GM12873 (cell line): ENCODE data around the gene DACH1.

ENCODE experiments used
- TF ChIP-seq, protein P1 (sequence below): IDR thresholded peaks from 2 replicates; pipeline ENCODE4 v1.5.1; 2012; ENCODE audit warnings: low read depth, mild to moderate bottlenecking, moderate library complexity, low read length, control low read depth; ENCODE audit not compliant: insufficient read depth; ENCODE audit errors: missing control alignments

DACH1 gene

DNA sequence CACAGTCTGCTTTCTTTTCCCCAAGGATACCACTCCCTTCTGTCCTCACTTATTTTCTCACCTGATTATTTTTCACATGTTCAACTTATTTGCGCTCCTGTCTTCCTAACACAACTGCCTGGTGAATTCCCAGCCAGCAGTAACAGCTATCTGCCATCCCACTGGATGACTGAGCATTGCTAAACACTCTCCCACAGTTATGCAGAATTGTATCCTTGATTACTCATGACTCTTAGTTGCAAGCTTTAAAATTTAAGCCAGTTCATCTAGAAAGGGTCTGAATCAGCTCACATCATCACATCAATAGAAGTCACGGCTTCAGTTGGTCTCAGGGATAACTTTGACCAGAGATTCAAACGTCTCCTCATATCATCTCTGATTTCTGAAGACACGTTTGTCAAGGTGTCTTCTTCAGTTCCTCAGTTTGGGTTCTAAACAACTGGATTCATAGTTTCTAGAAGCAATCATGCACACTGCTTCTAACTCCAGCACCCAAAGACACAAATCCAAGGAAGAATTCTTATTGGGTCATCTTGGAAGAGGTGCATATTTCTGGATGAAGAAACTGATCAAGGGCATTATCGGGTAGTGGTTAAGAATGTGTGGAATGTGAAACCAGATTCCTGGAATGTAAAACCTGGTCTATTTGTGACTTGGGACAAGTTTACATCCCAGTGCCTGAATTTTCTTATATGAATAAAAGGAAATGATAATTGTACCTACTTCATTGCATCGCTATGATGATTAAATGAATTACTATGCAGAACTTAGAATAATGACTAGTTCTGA is 13.9 kb upstream of the DACH1 start:
- TF ChIP-seq, protein P1, sequence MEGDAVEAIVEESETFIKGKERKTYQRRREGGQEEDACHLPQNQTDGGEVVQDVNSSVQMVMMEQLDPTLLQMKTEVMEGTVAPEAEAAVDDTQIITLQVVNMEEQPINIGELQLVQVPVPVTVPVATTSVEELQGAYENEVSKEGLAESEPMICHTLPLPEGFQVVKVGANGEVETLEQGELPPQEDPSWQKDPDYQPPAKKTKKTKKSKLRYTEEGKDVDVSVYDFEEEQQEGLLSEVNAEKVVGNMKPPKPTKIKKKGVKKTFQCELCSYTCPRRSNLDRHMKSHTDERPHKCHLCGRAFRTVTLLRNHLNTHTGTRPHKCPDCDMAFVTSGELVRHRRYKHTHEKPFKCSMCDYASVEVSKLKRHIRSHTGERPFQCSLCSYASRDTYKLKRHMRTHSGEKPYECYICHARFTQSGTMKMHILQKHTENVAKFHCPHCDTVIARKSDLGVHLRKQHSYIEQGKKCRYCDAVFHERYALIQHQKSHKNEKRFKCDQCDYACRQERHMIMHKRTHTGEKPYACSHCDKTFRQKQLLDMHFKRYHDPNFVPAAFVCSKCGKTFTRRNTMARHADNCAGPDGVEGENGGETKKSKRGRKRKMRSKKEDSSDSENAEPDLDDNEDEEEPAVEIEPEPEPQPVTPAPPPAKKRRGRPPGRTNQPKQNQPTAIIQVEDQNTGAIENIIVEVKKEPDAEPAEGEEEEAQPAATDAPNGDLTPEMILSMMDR, result no peak

DNA sequence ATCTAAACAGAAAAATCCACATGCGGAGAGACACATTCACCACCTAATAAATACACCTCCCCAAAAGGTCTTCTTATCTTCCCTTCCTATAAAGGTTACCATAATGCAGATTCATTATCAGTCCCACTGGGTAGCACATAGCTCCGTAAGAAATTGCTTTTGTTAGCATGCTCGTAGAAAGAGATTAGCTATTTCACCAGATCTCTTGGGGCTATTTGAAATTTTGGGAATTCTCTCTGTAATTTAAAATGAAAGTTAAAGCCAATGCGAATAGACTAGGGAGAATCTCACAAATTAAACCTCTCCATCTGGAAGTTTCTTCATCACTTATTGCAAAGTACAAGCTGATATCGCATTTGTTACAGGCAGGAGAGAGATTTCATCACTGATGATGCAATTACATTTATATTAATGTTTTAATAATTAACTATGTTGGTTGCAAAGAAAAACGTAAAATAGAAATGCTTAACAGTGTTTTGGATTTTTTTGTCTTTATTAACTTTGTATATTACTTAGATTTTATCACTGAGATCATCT is 12.9 kb upstream of the DACH1 start:
- TF ChIP-seq, protein P1, result no peak

DNA sequence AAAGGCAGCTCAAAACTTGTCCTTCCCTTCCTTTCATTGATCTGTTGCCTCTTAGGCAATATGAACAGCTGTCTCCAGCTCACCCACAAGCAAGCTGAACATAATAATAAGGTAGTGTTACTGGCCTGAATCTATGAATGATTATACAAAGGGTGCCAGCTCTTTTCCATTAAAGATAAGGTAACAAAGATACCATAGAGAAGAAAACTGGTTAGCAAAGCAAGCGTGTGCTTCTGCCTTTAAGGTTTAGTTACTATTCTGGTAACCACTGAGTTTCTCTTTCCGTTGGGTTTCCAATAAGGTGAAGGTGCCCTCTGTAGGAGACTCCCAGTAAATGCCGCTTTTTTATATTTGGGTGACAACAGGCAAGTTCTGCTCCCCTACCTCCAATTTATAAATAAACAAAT is 12.1 kb upstream of the DACH1 start:
- TF ChIP-seq, protein P1, result peak; percentile 60

DNA sequence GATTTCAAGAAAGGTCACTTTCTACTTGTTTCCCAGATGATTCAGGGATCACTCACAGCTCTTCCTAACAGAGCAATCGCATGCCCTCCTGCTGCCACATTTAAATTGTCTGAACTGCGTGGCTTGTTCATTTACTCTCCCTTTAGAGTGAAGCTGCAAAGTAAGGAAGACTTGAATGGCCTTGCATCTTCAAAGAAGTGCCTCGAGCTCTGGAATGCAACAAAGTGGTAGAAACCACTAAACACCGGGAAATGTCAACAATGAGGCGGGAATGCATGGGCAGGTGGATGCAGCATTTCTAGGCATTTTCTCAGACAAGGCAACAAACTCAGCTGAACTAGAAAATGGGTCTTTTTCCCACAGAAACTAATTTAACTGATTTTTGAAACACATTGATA is 10.3 kb upstream of the DACH1 start:
- TF ChIP-seq, protein P1, result no peak

DNA sequence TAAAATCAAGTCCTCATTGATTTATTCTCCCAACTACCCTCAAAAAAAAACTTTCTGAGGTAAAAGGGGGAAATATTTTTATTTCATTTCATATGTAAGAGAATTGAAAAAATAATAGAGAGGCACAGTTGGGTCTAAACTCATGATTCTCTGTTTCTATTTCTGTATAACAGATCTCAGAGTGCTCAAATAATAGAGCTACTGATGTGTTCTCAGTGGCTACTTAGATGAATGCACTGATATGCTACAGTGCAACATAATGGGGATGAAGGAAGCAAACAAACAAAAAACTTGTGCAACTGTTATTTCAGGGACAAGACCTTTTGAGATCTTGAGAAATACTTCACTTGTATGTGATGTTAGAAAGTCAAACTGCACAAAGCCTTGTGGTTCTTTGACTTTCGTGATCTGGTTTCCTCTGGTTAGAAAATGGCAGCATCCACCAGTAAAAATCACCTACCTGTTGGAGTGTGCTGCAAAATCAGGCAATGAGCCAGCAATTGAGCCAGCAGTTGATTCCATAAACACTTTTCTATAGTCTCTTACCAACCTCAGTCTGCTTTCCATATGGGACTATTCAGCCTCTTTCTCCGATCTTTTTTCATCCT is 9.7 kb upstream of the DACH1 start:
- TF ChIP-seq, protein P1, result no peak

DNA sequence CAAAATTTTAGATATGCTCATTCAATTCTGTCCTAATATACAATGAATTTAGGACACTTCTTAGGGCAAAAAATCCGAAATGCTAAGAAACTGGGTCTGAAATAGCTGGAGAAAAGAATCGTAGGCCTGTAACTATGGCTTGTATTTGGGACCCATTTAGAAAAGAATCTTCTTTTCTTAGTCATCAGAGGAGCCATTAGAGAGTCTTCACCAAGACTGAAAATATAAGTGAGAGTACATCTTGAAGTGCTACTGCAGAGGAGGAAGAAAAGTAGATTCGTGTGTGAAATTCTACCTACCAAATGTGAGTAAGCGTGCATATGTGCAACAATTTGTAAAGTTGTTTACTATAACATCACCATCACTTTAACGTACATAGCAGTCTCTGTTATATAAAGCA is 8.8 kb upstream of the DACH1 start:
- TF ChIP-seq, protein P1, result no peak

DNA sequence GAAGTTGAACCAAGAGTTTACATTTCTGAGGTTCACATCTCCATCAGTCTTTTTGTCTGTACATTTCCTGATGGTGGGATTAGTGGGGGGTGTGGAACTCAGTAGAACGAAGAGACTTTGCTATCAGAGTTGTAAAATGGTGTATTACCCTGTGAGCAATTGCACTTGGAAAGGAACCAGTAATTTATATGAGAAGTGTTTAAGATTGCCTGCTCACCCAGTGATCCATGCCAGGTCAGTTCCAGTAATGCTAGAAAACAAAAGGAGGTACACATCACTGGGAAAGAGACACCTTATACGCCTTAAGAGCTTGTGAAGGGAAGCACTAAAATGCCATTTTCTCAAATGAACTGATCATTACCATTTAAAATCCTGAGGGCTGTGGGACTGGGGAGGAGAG is 7.5 kb upstream of the DACH1 start:
- TF ChIP-seq, protein P1, result no peak
